Activated CD4-positive, alpha-beta T cell treated with anti-CD3 and anti-CD28 coated beads for 1 hour (primary cell): ENCODE measurements around the gene GAP43.

Source experiments
- DNase-seq: peaks from one replicate; pipeline ENCODE4 v3.0.0-alpha.2; 2020

The GAP43 gene

DNA sequence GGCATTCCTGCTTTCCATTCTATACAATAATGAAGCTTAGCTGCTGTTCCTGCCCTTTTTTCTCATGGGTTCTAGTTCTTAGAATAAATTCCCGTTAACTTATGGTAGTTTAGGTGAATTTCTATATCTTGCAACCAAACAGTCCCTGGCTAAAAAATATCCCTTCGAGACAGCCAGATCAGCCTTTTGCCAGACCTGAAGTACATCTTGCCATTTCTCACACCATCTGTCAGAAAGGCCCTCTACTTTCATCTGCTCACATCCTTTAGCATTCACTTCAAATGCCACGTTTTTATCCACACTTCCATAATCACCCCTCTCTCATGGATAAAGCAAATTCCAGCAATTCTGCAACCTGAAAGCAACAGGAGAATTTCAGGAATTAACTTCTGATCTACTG lies 145.4 kb downstream of the GAP43 start:
- no peak for DNase-seq
